Measurements from ENCODE around the gene SLC7A6OS.

DNA sequence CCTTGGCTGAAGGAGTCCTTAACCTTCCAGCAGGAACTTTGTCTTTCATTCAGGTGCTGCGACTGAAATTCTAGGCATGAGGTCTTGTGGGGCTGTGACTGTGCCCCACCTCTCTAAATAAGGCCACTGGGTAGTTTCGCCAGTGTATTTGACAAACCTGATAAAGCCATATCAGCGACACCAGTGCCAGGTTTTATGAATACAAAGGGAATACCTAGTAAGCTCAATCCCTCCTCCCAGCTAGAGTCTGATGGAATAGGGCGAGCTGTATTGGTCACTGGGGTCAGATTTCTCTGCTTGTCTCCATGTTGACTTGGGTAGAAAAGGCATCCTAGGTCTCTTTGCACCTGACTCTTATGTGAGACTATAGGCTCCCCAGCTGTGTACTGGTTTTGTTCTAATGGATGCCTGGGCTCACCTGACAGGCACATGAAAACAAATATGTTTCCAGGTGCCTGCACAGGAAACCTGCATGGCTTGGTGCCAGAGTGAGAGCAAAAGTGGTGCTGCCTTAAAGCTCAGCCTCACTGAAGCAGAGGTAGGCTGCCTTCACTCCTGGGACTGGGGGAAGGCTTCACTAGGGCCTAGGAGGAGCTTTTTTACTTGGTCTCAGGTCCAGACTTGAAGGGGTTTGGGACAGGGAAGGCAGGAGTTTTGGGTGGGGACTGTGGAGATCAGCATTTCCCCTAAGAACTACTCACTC is 38.1 kb downstream of the SLC7A6OS start:
- TF ChIP-seq EZH2 (IDR thresholded peaks at IDR 0.05; ENCODE audit: low read depth) = no peak
- TF ChIP-seq, protein P1, sequence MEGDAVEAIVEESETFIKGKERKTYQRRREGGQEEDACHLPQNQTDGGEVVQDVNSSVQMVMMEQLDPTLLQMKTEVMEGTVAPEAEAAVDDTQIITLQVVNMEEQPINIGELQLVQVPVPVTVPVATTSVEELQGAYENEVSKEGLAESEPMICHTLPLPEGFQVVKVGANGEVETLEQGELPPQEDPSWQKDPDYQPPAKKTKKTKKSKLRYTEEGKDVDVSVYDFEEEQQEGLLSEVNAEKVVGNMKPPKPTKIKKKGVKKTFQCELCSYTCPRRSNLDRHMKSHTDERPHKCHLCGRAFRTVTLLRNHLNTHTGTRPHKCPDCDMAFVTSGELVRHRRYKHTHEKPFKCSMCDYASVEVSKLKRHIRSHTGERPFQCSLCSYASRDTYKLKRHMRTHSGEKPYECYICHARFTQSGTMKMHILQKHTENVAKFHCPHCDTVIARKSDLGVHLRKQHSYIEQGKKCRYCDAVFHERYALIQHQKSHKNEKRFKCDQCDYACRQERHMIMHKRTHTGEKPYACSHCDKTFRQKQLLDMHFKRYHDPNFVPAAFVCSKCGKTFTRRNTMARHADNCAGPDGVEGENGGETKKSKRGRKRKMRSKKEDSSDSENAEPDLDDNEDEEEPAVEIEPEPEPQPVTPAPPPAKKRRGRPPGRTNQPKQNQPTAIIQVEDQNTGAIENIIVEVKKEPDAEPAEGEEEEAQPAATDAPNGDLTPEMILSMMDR (conservative IDR thresholded peaks at IDR 0.05) = no peak
